C4-2B (cell line): ENCODE measurements around the gene STAC3.

Experiments
- H3K27ac ChIP-seq: fragments of 450-650 bp; 2 replicates; pipeline ENCODE4 v1.5.1; 2017
- ZFX ChIP-seq: fragments of 450-650 bp; IDR thresholded peaks from 2 replicates; pipeline ENCODE4 v1.6.1; 2017
- TF ChIP-seq, protein P1 (sequence below): fragments of 450-650 bp; conservative IDR thresholded peaks from 2 replicates; pipeline ENCODE4 v1.5.1; 2017; ENCODE audit warnings: mild to moderate bottlenecking

The STAC3 gene

DNA sequence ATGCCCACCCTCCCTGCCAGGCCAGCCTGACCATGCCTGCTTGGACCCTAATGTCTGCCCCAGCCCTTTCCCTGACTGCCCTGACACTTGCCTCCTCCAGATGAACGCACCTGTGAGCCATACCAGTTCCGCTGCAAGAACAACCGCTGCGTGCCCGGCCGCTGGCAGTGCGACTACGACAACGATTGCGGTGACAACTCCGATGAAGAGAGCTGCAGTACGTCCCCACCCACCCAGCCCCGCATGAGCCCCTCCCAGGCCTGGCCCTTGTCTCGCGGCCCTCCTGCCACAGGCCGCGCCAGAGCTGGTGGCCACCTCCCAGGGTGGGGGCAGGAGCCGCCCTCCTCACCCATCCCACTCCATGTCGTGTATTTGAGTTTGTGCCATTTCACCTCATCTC lies 48.7 kb downstream of the STAC3 start:
- H3K27ac ChIP-seq, result no peak overlapping the region
- TF ChIP-seq ZFX, result no peak
- TF ChIP-seq, protein P1, sequence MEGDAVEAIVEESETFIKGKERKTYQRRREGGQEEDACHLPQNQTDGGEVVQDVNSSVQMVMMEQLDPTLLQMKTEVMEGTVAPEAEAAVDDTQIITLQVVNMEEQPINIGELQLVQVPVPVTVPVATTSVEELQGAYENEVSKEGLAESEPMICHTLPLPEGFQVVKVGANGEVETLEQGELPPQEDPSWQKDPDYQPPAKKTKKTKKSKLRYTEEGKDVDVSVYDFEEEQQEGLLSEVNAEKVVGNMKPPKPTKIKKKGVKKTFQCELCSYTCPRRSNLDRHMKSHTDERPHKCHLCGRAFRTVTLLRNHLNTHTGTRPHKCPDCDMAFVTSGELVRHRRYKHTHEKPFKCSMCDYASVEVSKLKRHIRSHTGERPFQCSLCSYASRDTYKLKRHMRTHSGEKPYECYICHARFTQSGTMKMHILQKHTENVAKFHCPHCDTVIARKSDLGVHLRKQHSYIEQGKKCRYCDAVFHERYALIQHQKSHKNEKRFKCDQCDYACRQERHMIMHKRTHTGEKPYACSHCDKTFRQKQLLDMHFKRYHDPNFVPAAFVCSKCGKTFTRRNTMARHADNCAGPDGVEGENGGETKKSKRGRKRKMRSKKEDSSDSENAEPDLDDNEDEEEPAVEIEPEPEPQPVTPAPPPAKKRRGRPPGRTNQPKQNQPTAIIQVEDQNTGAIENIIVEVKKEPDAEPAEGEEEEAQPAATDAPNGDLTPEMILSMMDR, result no peak

DNA sequence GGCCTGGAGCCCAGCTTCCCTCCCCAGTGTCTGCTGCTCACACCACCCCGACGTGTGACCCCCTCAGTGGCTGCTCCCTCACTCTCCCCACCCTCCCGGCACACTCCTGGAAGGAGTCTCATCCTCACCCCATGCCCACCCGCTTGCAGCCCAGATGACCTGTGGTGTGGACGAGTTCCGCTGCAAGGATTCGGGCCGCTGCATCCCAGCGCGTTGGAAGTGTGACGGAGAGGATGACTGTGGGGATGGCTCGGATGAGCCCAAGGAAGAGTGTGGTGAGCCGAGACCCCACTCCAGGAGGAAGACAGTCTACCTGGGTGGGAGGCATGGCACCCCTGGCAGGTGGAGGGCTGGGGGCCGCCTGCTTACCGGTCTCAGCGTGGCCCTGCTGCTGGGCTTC lies 49.4 kb downstream of the STAC3 start:
- H3K27ac ChIP-seq, result no peak overlapping the region
- TF ChIP-seq, protein P1, result no peak
- no peak for TF ChIP-seq ZFX

DNA sequence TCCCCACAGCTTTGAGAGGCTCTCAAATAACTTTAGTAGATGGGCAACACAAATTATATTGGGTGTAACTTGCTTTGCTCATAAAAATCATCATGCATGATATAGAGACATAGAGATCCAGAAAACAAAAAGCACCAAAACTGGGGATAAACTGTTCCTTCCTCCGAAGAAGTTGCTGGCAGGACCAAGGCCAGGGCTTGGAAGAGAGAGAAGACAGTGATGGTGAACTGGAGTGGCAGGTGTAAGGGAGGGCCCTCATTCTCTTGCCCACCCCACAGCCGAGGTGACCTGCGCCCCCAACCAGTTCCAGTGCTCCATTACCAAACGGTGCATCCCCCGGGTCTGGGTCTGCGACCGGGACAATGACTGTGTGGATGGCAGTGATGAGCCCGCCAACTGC lies 49.8 kb downstream of the STAC3 start:
- TF ChIP-seq, protein P1, result no peak
- TF ChIP-seq ZFX, result no peak
- no peak overlapping the region for H3K27ac ChIP-seq

DNA sequence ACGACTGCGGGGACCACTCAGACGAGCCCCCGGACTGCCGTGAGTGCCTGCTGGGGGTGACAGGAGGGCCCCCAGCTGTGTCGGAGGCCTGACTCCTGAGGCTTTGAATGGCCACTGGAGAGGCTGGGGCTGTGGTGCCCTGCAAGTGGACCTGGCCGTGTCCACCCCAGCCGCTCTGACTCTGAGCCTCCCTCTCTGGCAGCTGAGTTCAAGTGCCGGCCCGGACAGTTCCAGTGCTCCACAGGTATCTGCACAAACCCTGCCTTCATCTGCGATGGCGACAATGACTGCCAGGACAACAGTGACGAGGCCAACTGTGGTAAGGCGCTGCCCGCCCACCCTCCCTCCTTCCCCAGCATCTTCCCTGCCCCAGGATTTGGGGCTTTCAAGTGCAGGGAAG lies 50.5 kb downstream of the STAC3 start:
- H3K27ac ChIP-seq, result no peak overlapping the region

DNA sequence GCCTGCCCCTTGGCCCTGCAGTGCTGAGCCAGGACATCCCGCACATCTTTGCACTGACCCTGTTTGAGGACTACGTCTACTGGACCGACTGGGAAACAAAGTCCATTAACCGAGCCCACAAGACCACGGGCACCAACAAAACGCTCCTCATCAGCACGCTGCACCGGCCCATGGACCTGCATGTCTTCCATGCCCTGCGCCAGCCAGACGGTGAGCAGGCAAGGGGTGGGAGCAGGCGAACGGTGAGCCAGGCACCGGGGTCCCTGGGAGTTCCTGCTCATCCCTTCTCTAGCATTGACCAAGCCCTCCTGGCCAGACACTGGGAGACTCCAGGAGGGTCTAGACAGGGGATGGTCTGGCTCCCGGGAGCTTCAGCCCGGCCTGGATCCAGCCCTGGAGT lies 51.8 kb downstream of the STAC3 start:
- TF ChIP-seq, protein P1, result no peak
- no peak for TF ChIP-seq ZFX

More for the DNA sequence above, 50.5 kb downstream of the STAC3 start:
- TF ChIP-seq, protein P1, result no peak
- no peak for TF ChIP-seq ZFX

DNA sequence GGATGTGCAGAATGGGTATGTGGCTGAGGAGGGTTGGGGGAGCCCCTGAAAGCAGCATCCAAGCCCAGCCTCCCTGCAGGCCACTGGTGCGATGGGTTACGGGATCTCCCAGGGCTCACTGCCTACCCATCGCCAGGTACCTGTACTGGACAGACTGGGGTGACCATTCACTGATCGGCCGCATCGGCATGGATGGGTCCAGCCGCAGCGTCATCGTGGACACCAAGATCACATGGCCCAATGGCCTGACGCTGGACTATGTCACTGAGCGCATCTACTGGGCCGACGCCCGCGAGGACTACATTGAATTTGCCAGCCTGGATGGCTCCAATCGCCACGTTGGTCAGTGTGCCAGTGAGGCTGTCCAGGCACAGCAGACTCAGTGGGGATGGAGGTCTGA lies 52.7 kb downstream of the STAC3 start:
- TF ChIP-seq, protein P1, result no peak
- no peak for TF ChIP-seq ZFX
- H3K27ac ChIP-seq, result no peak overlapping the region

More for the DNA sequence above, 51.8 kb downstream of the STAC3 start:
- no peak overlapping the region for H3K27ac ChIP-seq

DNA sequence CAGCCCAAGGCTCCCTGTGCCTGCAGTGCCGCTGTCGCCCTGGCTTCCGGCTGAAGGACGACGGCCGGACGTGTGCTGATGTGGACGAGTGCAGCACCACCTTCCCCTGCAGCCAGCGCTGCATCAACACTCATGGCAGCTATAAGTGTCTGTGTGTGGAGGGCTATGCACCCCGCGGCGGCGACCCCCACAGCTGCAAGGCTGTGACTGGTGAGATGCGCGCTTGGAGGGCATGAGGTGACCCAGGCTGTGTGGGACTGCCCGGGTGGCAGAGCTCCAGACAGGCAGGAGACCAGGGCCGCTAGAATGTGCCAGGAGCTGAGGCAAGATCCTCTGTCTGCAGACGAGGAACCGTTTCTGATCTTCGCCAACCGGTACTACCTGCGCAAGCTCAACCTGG lies 54.0 kb downstream of the STAC3 start:
- no peak overlapping the region for H3K27ac ChIP-seq
- TF ChIP-seq, protein P1, result no peak
- no peak for TF ChIP-seq ZFX
